Cardiac fibroblast (primary cell): ENCODE measurements around the gene SDK1.

Experiments used
- DNase-seq, 2 donors: peaks; one replicate each; pipeline versions ENCODE4 v3.0.0 to v3.0.0-alpha.2; 2010; ENCODE audit warnings: low read depth in 2 of 2
- H3K4me3 ChIP-seq, 2 donors: replicated peaks in 1 of 2; 1 replicate in 1 of 2; 2 replicates in 1 of 2; pipeline ENCODE4 v1.5.1; 2011; ENCODE audit warnings: low read depth in 2 of 2, low read length in 2 of 2, mild to moderate bottlenecking in 2 of 2, moderate library complexity in 1 of 2
- TF ChIP-seq, protein P1 (sequence below): IDR thresholded peaks from one replicate; pipeline ENCODE4 v1.5.1; 2011; ENCODE audit warnings: low read depth, mild to moderate bottlenecking, low read length, inconsistent platforms

Gene SDK1

DNA sequence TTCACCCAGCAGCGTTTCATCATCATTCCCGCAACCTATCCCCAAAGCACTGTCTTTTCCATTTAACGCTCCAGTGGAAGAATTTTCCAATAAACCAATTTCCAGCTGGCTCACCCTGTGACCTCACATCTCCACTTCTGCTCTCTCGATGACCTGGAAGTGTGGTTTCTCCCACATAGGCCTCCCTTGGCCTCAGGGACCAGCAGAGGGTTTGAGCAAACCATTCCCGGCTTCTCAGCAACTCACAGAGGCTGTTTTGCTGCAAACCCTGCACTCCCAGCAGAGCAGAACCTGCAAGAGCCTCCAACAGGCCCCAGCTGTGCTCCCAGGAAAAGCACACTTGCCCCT, 858.1 kb downstream of the SDK1 start:
- TF ChIP-seq, protein P1, sequence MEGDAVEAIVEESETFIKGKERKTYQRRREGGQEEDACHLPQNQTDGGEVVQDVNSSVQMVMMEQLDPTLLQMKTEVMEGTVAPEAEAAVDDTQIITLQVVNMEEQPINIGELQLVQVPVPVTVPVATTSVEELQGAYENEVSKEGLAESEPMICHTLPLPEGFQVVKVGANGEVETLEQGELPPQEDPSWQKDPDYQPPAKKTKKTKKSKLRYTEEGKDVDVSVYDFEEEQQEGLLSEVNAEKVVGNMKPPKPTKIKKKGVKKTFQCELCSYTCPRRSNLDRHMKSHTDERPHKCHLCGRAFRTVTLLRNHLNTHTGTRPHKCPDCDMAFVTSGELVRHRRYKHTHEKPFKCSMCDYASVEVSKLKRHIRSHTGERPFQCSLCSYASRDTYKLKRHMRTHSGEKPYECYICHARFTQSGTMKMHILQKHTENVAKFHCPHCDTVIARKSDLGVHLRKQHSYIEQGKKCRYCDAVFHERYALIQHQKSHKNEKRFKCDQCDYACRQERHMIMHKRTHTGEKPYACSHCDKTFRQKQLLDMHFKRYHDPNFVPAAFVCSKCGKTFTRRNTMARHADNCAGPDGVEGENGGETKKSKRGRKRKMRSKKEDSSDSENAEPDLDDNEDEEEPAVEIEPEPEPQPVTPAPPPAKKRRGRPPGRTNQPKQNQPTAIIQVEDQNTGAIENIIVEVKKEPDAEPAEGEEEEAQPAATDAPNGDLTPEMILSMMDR: no peak
- no peak for DNase-seq

DNA sequence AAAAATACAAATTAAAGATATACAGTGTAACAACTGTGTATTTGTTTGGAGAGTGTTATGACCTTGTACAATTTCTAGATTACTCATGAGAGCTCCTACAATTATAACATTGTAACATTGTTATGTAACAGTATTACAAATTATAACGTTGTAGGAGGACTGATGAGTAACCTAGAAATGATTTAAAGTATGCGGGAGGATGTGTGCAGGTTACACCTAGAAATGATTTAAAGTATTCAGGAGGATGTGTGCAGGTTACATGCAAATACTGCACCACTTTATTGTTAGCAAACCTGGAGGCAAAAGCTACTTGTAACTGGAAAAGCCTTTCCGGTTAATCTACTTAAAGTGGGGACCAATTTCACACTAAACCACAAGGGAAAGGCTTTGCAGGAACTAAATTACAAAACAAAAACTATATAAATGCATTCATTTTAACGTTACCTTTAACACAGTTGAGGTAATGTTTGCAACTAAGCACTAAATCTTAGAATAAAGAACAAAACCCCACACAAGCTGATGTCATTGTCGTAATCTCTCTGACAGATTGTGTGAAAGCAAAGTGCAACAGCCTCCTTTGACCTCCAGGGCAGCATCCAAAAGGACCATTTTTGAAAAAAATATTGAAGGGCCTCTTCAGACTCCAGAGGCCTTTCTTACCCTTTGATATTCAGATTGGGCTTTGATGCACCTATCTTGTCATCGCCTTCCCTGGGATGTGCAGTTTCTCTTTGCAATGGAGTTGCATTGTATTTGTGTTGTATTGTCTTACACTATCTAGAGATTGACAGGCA, 858.9 kb downstream of the SDK1 start:
- TF ChIP-seq, protein P1: no peak
- H3K4me3 ChIP-seq: no peak overlapping the region
- DNase-seq: peak in 1 of 2 donors; percentile 21

More for the DNA sequence above, 858.1 kb downstream of the SDK1 start:
- H3K4me3 ChIP-seq: no peak overlapping the region

DNA sequence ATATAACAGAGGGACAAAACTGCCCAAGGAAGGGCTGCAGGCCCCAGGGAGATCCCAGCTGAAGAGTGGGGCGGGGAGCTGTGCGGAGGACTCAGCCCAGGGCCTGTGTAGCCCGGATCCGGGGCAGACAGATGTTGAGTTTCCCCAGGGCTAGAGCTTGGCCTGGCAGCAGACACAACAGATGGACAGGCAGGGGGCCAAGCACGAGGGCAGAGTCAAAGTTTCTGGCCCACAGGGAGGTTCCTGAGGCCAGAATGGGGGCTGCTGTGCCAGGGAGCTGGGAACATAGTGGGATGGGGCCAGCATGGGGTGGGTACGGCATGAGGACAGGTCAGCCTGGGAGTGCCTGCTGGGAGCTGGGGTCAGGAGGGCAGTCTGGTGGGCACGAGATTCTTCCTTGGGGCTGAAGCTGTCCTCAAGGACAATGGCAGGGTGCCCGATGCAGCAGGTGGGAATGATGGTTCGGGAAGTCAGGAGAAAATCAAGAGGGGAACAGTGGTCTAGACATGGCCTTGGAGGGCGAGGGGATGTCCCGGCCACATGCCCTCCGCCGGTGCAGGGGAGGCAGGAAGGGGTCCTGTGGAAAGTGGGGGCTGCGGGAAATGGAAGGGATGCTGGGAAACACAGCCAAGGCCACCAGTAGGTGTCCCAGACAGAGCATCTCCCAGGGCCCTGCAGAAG, 862.0 kb downstream of the SDK1 start:
- no peak overlapping the region for H3K4me3 ChIP-seq
- TF ChIP-seq, protein P1: no peak
- no peak for DNase-seq

DNA sequence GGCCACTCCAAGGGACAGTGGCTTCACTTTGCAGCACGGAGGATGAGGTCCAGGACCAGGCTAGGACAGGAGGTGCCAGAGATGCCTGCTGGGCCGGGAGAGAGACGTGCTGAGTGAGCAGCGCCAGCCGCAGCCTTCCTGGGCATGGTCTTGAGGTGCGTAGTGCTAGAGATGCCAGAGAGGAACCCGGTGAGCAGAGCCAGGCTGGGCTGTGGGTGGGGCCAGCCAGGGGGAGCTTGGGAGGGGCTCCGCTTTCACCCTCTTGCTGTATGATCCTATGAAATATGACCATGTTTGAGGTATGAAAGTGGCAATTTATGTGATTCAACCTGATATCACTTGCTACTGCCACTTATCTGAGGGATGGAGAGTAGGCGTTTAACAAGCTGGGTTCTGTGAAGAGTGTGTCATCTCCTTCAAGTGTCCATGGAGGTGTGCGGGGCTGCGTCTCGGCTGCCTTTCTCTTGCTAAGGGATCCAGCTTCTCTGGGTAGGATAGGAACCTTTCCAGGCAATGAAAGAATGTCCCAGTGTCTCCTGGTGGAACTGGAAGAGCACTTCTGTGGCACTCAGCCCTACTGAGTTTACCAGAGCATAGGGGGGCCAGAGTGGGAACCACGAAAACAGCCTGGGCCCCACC, 862.6 kb downstream of the SDK1 start:
- H3K4me3 ChIP-seq: no peak overlapping the region
- no peak for DNase-seq
- TF ChIP-seq, protein P1: no peak

DNA sequence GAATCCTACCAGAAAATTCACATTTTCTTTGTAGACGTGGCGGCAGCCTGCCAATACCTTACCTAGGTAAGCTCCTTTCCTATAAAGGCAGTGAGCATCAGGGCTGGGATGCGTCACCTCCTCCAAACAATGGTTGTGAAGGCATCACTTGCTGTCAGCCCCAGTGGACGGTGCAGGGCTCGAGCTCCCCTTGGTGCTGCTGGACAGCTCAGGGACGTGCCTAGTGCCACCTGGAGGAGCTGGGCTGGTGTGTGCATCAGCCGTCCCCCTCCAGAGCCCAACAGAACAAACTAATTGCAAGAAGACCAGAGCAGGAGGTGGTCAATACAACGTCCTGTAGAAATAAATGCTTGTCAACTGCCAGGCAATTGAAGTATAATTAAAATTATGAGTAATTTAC, 863.5 kb downstream of the SDK1 start:
- DNase-seq: no peak
- TF ChIP-seq, protein P1: no peak
- H3K4me3 ChIP-seq: no peak overlapping the region

DNA sequence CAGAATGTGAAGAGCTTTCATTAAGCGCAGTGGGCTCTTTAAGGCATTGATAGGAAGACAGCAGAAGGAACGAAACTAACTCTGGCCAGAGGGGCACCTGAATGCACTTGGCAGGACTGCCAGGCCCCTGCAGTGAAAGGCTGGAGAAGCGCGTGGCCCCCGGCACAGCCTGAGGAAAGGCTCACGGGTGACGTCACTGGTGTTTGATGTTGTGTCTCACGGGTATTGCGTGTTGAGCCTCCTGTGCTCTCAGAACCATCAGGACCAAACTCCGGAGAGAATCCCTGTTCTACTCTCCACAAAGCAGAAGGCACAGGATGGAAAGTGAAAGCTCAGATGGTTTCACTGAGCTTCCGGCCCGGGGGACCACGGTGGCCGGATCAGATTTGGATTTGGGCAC, 865.3 kb downstream of the SDK1 start:
- H3K4me3 ChIP-seq: no peak overlapping the region
- TF ChIP-seq, protein P1: no peak
- no peak for DNase-seq
